ENCODE results near the gene PRKN. TPM values are rescaled to one million over a fixed set of nuclear protein-coding genes. Genes with fewer than 3 reads are reported as not detected.

PRKN gene
- total RNA-seq, 1 experiment from 2014 or later = 2.0 TPM

- H3K23me2 ChIP-seq (ENCODE audit: insufficient read length, low read depth, low read length, poor library complexity, severe bottlenecking) = no peaks in the 10 kb centered on the region
- H4K8ac ChIP-seq (replicated peaks; ENCODE audit: insufficient read length, low read depth, low read length) = no peak overlapping the region
- no peak overlapping the region for H2BK120ac ChIP-seq (ENCODE audit: low read depth, low read length, poor library complexity, severe bottlenecking)
- H2BK5ac ChIP-seq (ENCODE audit: insufficient read length, low read length) = no peak overlapping the region
- no peaks in the 10 kb centered on the region for H3K36me3 Mint-ChIP-seq (ENCODE audit: insufficient read depth in 1 of 3, low read depth in 3 of 3)
- H4K20me1 ChIP-seq (ENCODE audit: control insufficient read depth, insufficient read depth, insufficient read length) = no peaks in the 10 kb centered on the region
- H4K5ac ChIP-seq (ENCODE audit: insufficient read length, low read depth, low read length) = no peak overlapping the region
- H3K4me1 Mint-ChIP-seq = peaks cover 9% of the 10 kb centered on the region in 2 experiments
- H3K4me3 Mint-ChIP-seq = no peak overlapping the region
- no peaks in the 10 kb centered on the region; the same call in 1 of the 2 replicates for H3K27me3 Mint-ChIP-seq (ENCODE audit: low read depth)
- no peak overlapping the region for H4K91ac ChIP-seq (ENCODE audit: insufficient read length, low read depth, low read length)
- H3K4me1 ChIP-seq (ENCODE audit: insufficient read depth, low read length) = no peaks in the 10 kb centered on the region
- H3K9me3 Mint-ChIP-seq = no peaks in the 10 kb centered on the region
- no peak overlapping the region for H2BK12ac ChIP-seq (ENCODE audit: insufficient read length, low read depth, low read length)
- no peak overlapping the region for H3K56ac ChIP-seq (ENCODE audit: insufficient read length, low read depth, low read length)
- H2AFZ ChIP-seq (ENCODE audit: low read length) = no peak overlapping the region
- no peak overlapping the region for H3K14ac ChIP-seq (ENCODE audit: insufficient read depth, low read length)
- no peak overlapping the region for H3T11ph ChIP-seq (ENCODE audit: low read length)
- no peak overlapping the region for H3K18ac ChIP-seq (ENCODE audit: insufficient read length, low read depth, low read length)
- no peak overlapping the region for H2AK5ac ChIP-seq (ENCODE audit: insufficient read length, low read length)
- H2BK15ac ChIP-seq (ENCODE audit: low read depth, low read length) = no peak overlapping the region
- no peak for DNase-seq
- no peak overlapping the region for H2BK20ac ChIP-seq (ENCODE audit: low read depth, low read length, poor library complexity, severe bottlenecking)
- no peak overlapping the region for H3K4ac ChIP-seq (ENCODE audit: low read depth, low read length)
- H3K23ac ChIP-seq (ENCODE audit: insufficient read length, low read depth, low read length) = no peak overlapping the region
- no CpG with 5 or more reads among the region's 9 CpGs for WGBS (ENCODE audit: extremely low coverage, insufficient read length, low lambda C conversion rate)
- H3K9ac ChIP-seq (ENCODE audit: extremely low read depth, insufficient read length, low read length) = no peak overlapping the region
- no peaks in the 10 kb centered on the region for H3K79me2 ChIP-seq (ENCODE audit: insufficient read depth, low read length)
- peak overlapping the region in 1 of 3 experiments; percentile 84; a peak in 3 of 7 replicates for H3K27ac Mint-ChIP-seq
- H3K27me3 ChIP-seq (ENCODE audit: insufficient read depth, low read length) = no peaks in the 10 kb centered on the region
- H3K79me1 ChIP-seq (ENCODE audit: insufficient read depth, low read depth, low read length, poor library complexity, severe bottlenecking) = no peaks in the 10 kb centered on the region
- no peak overlapping the region for H3K4me2 ChIP-seq (ENCODE audit: insufficient read depth, insufficient read length, low read length)
- TF ChIP-seq CTCF (conservative IDR thresholded peaks at IDR 0.05) = no peak
- H3K27ac ChIP-seq (ENCODE audit: insufficient read length, low read depth, low read length) = no peak overlapping the region
- H3K9me3 ChIP-seq (ENCODE audit: control insufficient read depth, low read depth, low read length) = no peaks in the 10 kb centered on the region
Measured at GRCh38 chr6:162450358-162450757, 277.2 kb downstream of the PRKN start.
